Mesendoderm (in vitro differentiated cells): Measurements from ENCODE around the gene GAGE12H. TPM values are rescaled to one million over a fixed set of nuclear protein-coding genes. Genes with fewer than 3 reads are reported as not detected.
"Not testable (repeated sequence)": the region's sequence is repeated elsewhere in the genome, so short reads cannot be mapped to it uniquely, and the experiment has no call there.

Experiments used
- DNase-seq: peaks from one replicate; pipeline ENCODE4 v3.0.0; 2013
- H2AK5ac ChIP-seq: 2 replicates; pipeline ENCODE4 v1.6.1; 2013; ENCODE audit warnings: low read length, inconsistent platforms
- H2BK120ac ChIP-seq: 2 replicates; pipeline ENCODE4 v1.6.1; 2013; ENCODE audit warnings: low read depth, mild to moderate bottlenecking, low read length, moderate library complexity, mixed read lengths
- H2BK15ac ChIP-seq: replicated peaks from 2 replicates; pipeline ENCODE4 v1.6.1; 2013; ENCODE audit warnings: low read depth, mild to moderate bottlenecking, moderate library complexity
- H2BK5ac ChIP-seq: 2 replicates; pipeline ENCODE4 v1.6.1; 2013; ENCODE audit warnings: low read length, inconsistent platforms
- H3K18ac ChIP-seq: 2 replicates; pipeline ENCODE4 v1.6.1; 2013; ENCODE audit warnings: mild to moderate bottlenecking, low read length, mixed read lengths
- H3K23ac ChIP-seq: one replicate; pipeline ENCODE4 v1.6.1; 2013; ENCODE audit warnings: low read length
- H3K27ac ChIP-seq: 2 replicates; pipeline ENCODE4 v1.5.1; 2013; ENCODE audit warnings: low read depth, mild to moderate bottlenecking, inconsistent platforms, low read length, moderate library complexity
- H3K27me3 ChIP-seq: 2 replicates; pipeline ENCODE4 v1.6.1; 2013; ENCODE audit warnings: low read length, control low read depth, mild to moderate bottlenecking, inconsistent platforms; ENCODE audit not compliant: insufficient read depth, poor library complexity
- H3K36me3 ChIP-seq: 2 replicates; pipeline ENCODE4 v1.6.1; 2013; ENCODE audit warnings: low read length, inconsistent platforms; ENCODE audit not compliant: control insufficient read depth, insufficient read depth
- H3K4ac ChIP-seq: one replicate; pipeline ENCODE4 v1.6.1; 2013; ENCODE audit warnings: low read depth, mild to moderate bottlenecking, low read length, moderate library complexity
- H3K4me1 ChIP-seq: 2 replicates; pipeline ENCODE4 v1.6.1; 2013; ENCODE audit warnings: low read depth, low read length, inconsistent platforms; ENCODE audit not compliant: control insufficient read depth
- H3K4me2 ChIP-seq: 2 replicates; pipeline ENCODE4 v1.6.1; 2013; ENCODE audit warnings: low read length
- H3K4me3 ChIP-seq: 2 replicates; pipeline ENCODE4 v1.5.1; 2013; ENCODE audit warnings: mild to moderate bottlenecking, low read length
- H3K56ac ChIP-seq: one replicate; pipeline ENCODE4 v1.6.1; 2013; ENCODE audit warnings: low read length
- H3K79me1 ChIP-seq: 2 replicates; pipeline ENCODE4 v1.6.1; 2013; ENCODE audit warnings: low read length, inconsistent platforms
- H3K79me2 ChIP-seq: 2 replicates; pipeline ENCODE4 v1.6.1; 2013; ENCODE audit warnings: mild to moderate bottlenecking, low read length; ENCODE audit not compliant: control insufficient read depth, insufficient read depth
- H3K9ac ChIP-seq: 2 replicates; pipeline ENCODE4 v1.6.1; 2013; ENCODE audit warnings: low read length, inconsistent platforms
- H4K5ac ChIP-seq: one replicate; pipeline ENCODE4 v1.6.1; 2013; ENCODE audit warnings: low read length
- H4K8ac ChIP-seq: one replicate; pipeline ENCODE4 v1.6.1; 2013; ENCODE audit warnings: low read depth, mild to moderate bottlenecking, control low read depth, low read length, moderate library complexity
- WGBS: extraction: QIAGEN DNeasy Blood & Tissue Kit; methylation state at CpG from one replicate; pipeline ENCODE4 v1.1.7; 2013; ENCODE audit warnings: low lambda C conversion rate, missing lambda C conversion rate; ENCODE audit not compliant: insufficient coverage; ENCODE audit errors: extremely low coverage; 5-methylcytosine and 5-hydroxymethylcytosine counted together
- polyA plus RNA-seq, 2 experiments: library from polyadenylated mRNA; stranded (reverse); fragments of 200-250 nt; gene quantifications; one replicate each; pipeline ENCODE4 v1.2.3, GENCODE V29; 2013

The GAGE12H gene
- not detected for polyA plus RNA-seq (2013, experiment 1 of 2)
- polyA plus RNA-seq (2013, experiment 2 of 2): not detected

GRCh38 chrX:49579649-49580048 is at the start of gene GAGE12H:
GAGE12H (plus strand) TSS chrX:49579949; CDS start chrX:49581104, 1,155 bp downstream.
- H3K4me1 ChIP-seq, H3K4ac ChIP-seq, H2BK5ac ChIP-seq, H3K36me3 ChIP-seq, H3K79me1 ChIP-seq, H2AK5ac ChIP-seq, H3K18ac ChIP-seq, H3K4me3 ChIP-seq, H3K56ac ChIP-seq, H2BK120ac ChIP-seq, H2BK15ac ChIP-seq, H3K4me2 ChIP-seq, H3K9ac ChIP-seq, H3K27me3 ChIP-seq, H4K8ac ChIP-seq, DNase-seq, H3K23ac ChIP-seq, H3K27ac ChIP-seq, H4K5ac ChIP-seq, H3K79me2 ChIP-seq: not testable (repeated sequence)
- WGBS: no CpG with 5 or more reads among the region's 16 CpGs

GRCh38 chrX:49531877-49532276 is 47.9 kb upstream of the GAGE12H start, which contains the start of gene GAGE12C:
GAGE12C (plus strand) TSS chrX:49532177; CDS start chrX:49533332, 1,155 bp downstream.
- not testable (repeated sequence) for H3K56ac ChIP-seq, H2BK5ac ChIP-seq, H3K4me1 ChIP-seq, H3K79me2 ChIP-seq, H3K4me3 ChIP-seq, H4K8ac ChIP-seq, H3K9ac ChIP-seq, H4K5ac ChIP-seq, H3K18ac ChIP-seq, H3K36me3 ChIP-seq, H3K4ac ChIP-seq, H2BK120ac ChIP-seq, H3K79me1 ChIP-seq, H3K27me3 ChIP-seq, H3K27ac ChIP-seq, H3K4me2 ChIP-seq, H2AK5ac ChIP-seq, H2BK15ac ChIP-seq, H3K23ac ChIP-seq, DNase-seq
- WGBS: no CpG with 5 or more reads among the region's 16 CpGs

- H3K4me1 ChIP-seq, H3K79me2 ChIP-seq, H3K4ac ChIP-seq, H2BK5ac ChIP-seq, DNase-seq, H2BK120ac ChIP-seq, H3K9ac ChIP-seq, H3K27me3 ChIP-seq, H3K79me1 ChIP-seq, H3K4me2 ChIP-seq, H2AK5ac ChIP-seq, H4K5ac ChIP-seq, H3K18ac ChIP-seq, H3K4me3 ChIP-seq, H3K36me3 ChIP-seq, H3K27ac ChIP-seq, H3K56ac ChIP-seq, H2BK15ac ChIP-seq, H3K23ac ChIP-seq, H4K8ac ChIP-seq: not testable (repeated sequence)
- no CpG with 5 or more reads among the region's 16 CpGs for WGBS
These were observed 38.3 kb upstream of the GAGE12H start, which contains the start of gene GAGE12D for GRCh38 chrX:49541433-49541832. GAGE12D (plus strand) TSS chrX:49541733; CDS start chrX:49542888, 1,155 bp downstream.

- H3K4me1 ChIP-seq, H2BK120ac ChIP-seq, H3K4me2 ChIP-seq, H3K79me2 ChIP-seq, H3K9ac ChIP-seq, H4K5ac ChIP-seq, H3K36me3 ChIP-seq, H2BK15ac ChIP-seq, H4K8ac ChIP-seq, H3K27me3 ChIP-seq, H2AK5ac ChIP-seq, H3K23ac ChIP-seq, H3K4ac ChIP-seq, H3K27ac ChIP-seq, H2BK5ac ChIP-seq, H3K18ac ChIP-seq, H3K56ac ChIP-seq, H3K4me3 ChIP-seq, DNase-seq, H3K79me1 ChIP-seq: not testable (repeated sequence)
- no CpG with 5 or more reads among the region's 16 CpGs for WGBS
These were observed 28.8 kb upstream of the GAGE12H start, which contains the start of gene GAGE12E for GRCh38 chrX:49550989-49551388. GAGE12E (plus strand) TSS chrX:49551289; CDS start chrX:49552444, 1,155 bp downstream.

GRCh38 chrX:49560542-49560941 is 19.2 kb upstream of the GAGE12H start, which contains the start of gene GAGE12F:
GAGE12F (plus strand) TSS chrX:49560842; CDS start chrX:49561997, 1,155 bp downstream.
- H3K27ac ChIP-seq, H2BK15ac ChIP-seq, H3K36me3 ChIP-seq, H2BK5ac ChIP-seq, H4K8ac ChIP-seq, H3K79me1 ChIP-seq, H2AK5ac ChIP-seq, H3K23ac ChIP-seq, H3K4me2 ChIP-seq, H3K79me2 ChIP-seq, H3K27me3 ChIP-seq, DNase-seq, H3K18ac ChIP-seq, H3K56ac ChIP-seq, H3K4me3 ChIP-seq, H3K4ac ChIP-seq, H2BK120ac ChIP-seq, H4K5ac ChIP-seq, H3K9ac ChIP-seq, H3K4me1 ChIP-seq: not testable (repeated sequence)
- no CpG with 5 or more reads among the region's 16 CpGs for WGBS

- H3K4me2 ChIP-seq, H2BK120ac ChIP-seq, H3K27ac ChIP-seq, H3K56ac ChIP-seq, H2BK5ac ChIP-seq, H4K5ac ChIP-seq, H3K36me3 ChIP-seq, H3K9ac ChIP-seq, H2BK15ac ChIP-seq, DNase-seq, H3K79me2 ChIP-seq, H3K27me3 ChIP-seq, H3K4me1 ChIP-seq, H3K79me1 ChIP-seq, H2AK5ac ChIP-seq, H3K23ac ChIP-seq, H3K4me3 ChIP-seq, H3K4ac ChIP-seq, H4K8ac ChIP-seq, H3K18ac ChIP-seq: not testable (repeated sequence)
- WGBS: no CpG with 5 or more reads among the region's 11 CpGs
These were observed 11.0 kb upstream of the GAGE12H start for GRCh38 chrX:49568728-49569127.
